ENCODE results near the gene ADGRF5.

Gene ADGRF5

DNA sequence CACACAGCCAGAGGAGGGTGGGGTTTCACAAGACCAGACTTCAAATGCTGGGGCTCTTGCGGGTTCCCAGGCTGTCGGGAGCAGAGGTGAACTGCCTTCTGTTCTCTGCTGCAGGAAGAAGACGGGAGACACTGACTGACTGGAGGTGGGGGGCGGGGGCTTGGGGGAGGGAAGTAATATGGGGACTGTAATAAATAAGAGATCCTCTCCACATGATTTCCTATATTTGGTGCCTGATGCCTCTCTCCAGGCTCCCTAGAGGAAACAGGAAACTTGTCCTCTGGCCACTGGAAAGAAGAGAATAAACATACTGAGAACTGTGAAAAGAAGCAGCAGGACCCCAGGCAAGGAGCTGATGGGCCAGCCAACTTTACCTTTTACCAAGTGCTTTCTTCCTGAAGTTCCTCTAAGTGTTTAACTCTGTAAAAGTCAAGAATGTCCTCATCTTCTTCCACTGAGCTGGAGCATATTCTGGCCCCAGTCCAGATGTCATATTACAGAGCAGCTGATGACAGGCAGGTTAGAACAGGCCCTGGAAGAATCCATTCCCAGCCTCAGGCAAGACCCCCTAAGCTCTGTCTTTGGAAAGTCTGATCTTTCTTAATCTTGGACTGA is 33.2 kb upstream of the ADGRF5 start:
- Histone ChIP-seq H3K4me1 (ENCODE audit: control insufficient read depth, insufficient read depth, low read length) (no peaks in the 10 kb centered on the region; the same call in 1 of the 2 replicates), H3K27ac (ENCODE audit: low read length) (no peak overlapping the region), H3K36me3 (ENCODE audit: control insufficient read depth, insufficient read depth, low read length) (no peaks in the 10 kb centered on the region), H3K4me3 (ENCODE audit: low read length) (no peak overlapping the region), H3K27me3 (ENCODE audit: control insufficient read depth, insufficient read depth, low read length) (no peaks in the 10 kb centered on the region), H3K9me3 (ENCODE audit: control insufficient read depth, insufficient read depth, low read length) (no peaks in the 10 kb centered on the region)
- WGBS (ENCODE audit: insufficient coverage, insufficient read length) = no CpG with 5 or more reads among the region's 4 CpGs
- DNase-seq (ENCODE audit: low read depth, low spot score) = no peak

DNA sequence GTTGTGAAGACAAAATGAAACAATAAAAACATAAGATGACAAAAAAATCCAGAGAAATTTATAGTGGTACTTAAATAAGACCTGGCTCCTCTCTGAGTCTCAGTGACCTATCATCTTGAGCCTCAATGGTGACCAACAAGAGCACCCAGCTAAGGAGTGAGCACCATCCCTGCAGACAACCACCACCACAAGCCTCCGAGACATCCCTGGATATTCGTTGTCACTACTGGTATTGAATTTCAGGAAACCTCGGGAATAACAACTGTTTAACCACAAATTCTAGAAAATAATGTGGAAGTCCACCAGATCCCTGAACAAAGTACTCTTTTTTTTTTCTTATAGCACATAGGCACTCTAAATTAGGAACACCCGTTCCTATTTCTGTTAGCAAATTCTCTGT is 32.2 kb upstream of the ADGRF5 start:
- Histone ChIP-seq H3K4me1 (ENCODE audit: control insufficient read depth, insufficient read depth, low read length) (no peaks in the 10 kb centered on the region; the same call in 1 of the 2 replicates), H3K4me3 (ENCODE audit: low read length) (no peak overlapping the region), H3K27ac (ENCODE audit: low read length) (no peak overlapping the region), H3K9me3 (ENCODE audit: control insufficient read depth, insufficient read depth, low read length) (no peaks in the 10 kb centered on the region), H3K27me3 (ENCODE audit: control insufficient read depth, insufficient read depth, low read length) (no peaks in the 10 kb centered on the region), H3K36me3 (ENCODE audit: control insufficient read depth, insufficient read depth, low read length) (no peaks in the 10 kb centered on the region)
- DNase-seq (ENCODE audit: low read depth, low spot score) = no peak
- no CpG with 5 or more reads among the region's 4 CpGs for WGBS (ENCODE audit: insufficient coverage, insufficient read length)

DNA sequence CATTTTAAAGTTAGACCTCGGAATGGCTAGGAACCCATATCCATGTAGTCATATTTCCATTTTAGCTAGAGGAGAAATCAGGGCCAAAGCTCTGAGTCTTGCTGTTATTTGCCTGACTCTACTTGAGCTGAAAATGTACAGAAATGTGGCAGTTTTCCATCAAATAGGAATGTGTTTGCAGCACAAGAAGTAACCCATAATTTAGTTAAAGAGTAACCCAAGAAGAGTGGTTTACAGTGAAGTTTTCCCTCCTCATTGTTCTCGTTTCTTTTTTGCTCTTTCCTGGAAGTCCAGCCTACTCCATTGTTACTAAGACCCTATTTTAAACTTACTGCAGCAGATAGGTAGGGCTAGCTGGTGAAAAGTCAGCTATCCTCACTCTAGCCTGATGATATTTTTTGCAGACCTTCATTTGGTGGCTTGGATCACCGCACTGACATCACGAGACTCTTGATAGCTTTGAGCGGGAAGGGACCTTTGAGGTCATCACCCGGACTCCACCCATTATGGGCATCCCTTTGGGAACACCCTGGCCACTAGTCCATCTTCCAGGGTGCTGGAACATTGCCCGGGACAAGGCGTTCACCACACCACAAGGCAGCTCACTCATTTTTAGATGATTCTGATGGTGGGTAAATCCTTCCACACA is 28.0 kb upstream of the ADGRF5 start:
- no peak for DNase-seq (ENCODE audit: low read depth, low spot score)
- no peaks in the 10 kb centered on the region for H3K4me1 ChIP-seq (ENCODE audit: control insufficient read depth, insufficient read depth, low read length)
- no peaks in the 10 kb centered on the region for H3K9me3 ChIP-seq (ENCODE audit: control insufficient read depth, insufficient read depth, low read length)
- H3K36me3 ChIP-seq (ENCODE audit: control insufficient read depth, insufficient read depth, low read length) = no peaks in the 10 kb centered on the region
- WGBS (ENCODE audit: insufficient coverage, insufficient read length) = no CpG with 5 or more reads among the region's 8 CpGs
- no peak overlapping the region for H3K4me3 ChIP-seq (ENCODE audit: low read length)
- no peak overlapping the region for H3K27ac ChIP-seq (ENCODE audit: low read length)
- H3K27me3 ChIP-seq (ENCODE audit: control insufficient read depth, insufficient read depth, low read length) = no peaks in the 10 kb centered on the region

DNA sequence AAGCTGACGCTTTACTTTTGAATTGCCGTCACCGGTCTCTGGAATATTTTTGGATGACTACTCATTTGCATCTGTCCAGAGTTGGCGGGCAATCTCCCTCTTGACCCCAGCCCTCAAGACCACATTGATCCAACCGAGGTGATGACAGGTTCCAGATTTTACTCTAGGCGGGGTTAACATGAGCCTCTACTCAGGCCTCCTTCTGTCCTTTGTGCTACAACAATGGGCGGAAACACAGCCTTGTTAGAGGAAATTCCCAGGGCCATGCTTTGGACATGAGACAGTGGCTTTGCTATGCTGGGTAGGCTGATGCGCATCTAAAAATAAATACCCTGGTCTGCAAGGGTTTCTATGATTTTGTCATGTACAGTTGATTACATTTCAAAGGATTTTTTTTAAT is 27.0 kb upstream of the ADGRF5 start:
- DNase-seq (ENCODE audit: low read depth, low spot score) = no peak
- WGBS (ENCODE audit: insufficient coverage, insufficient read length) = no CpG with 5 or more reads among the region's 8 CpGs
- no peaks in the 10 kb centered on the region for H3K4me1 ChIP-seq (ENCODE audit: control insufficient read depth, insufficient read depth, low read length)
- no peaks in the 10 kb centered on the region for H3K27me3 ChIP-seq (ENCODE audit: control insufficient read depth, insufficient read depth, low read length)
- no peaks in the 10 kb centered on the region for H3K36me3 ChIP-seq (ENCODE audit: control insufficient read depth, insufficient read depth, low read length)
- no peak overlapping the region for H3K27ac ChIP-seq (ENCODE audit: low read length)
- no peaks in the 10 kb centered on the region for H3K9me3 ChIP-seq (ENCODE audit: control insufficient read depth, insufficient read depth, low read length)
- no peak overlapping the region for H3K4me3 ChIP-seq (ENCODE audit: low read length)

- WGBS (ENCODE audit: insufficient coverage, insufficient read length) = no CpG with 5 or more reads among the region's 5 CpGs
- no peak overlapping the region for H3K4me3 ChIP-seq (ENCODE audit: low read length)
- H3K4me1 ChIP-seq (ENCODE audit: control insufficient read depth, insufficient read depth, low read length) = no peaks in the 10 kb centered on the region
- DNase-seq (ENCODE audit: low read depth, low spot score) = no peak
- H3K27me3 ChIP-seq (ENCODE audit: control insufficient read depth, insufficient read depth, low read length) = no peaks in the 10 kb centered on the region
- H3K36me3 ChIP-seq (ENCODE audit: control insufficient read depth, insufficient read depth, low read length) = no peaks in the 10 kb centered on the region
- H3K27ac ChIP-seq (ENCODE audit: low read length) = no peak overlapping the region
- H3K9me3 ChIP-seq (ENCODE audit: control insufficient read depth, insufficient read depth, low read length) = no peaks in the 10 kb centered on the region
Observed at GRCh38 chr6:46947497-46947896, 25.8 kb upstream of the ADGRF5 start.

DNA sequence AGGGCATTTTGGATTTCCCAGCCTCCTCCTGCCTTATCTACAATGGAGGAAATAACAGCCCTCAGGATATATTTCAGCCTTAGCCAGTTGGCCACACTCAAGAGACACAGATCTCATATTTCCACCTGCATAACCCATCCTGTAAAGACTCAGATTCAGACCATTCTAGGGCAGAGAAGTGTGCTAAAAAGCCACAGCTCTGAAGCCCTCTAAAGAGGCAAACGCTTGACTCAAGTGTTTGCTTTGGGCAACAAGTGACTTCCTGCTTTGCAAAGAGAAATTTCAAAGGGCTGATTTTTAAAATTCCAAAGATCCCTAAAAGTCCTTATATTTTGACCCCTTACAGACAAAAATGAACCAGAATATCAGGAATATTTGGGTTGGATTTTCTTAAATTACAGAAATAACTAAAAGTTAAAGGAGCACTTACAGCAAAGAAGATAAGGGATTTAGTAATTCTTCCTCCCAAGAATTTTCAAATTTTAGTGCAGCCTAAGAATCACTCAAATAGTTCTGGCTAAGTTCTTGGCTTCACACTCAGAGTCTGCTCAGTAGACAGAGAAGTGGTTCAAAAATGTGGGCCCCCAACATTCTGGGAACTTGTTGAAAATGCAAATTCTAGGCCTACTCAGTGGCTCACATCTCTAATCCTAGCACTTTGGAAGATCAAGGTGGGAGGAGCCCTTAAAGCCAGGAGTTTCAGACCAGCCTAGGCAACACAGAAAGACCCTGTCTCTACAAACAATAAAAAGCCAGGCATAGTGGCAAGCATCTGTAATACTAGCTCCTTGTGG is 18.9 kb upstream of the ADGRF5 start:
- H3K4me3 ChIP-seq (ENCODE audit: low read length) = no peak overlapping the region
- H3K27me3 ChIP-seq (ENCODE audit: control insufficient read depth, insufficient read depth, low read length) = no peaks in the 10 kb centered on the region
- no CpG with 5 or more reads among the region's 1 CpG for WGBS (ENCODE audit: insufficient coverage, insufficient read length)
- H3K27ac ChIP-seq (ENCODE audit: low read length) = no peak overlapping the region
- H3K4me1 ChIP-seq (ENCODE audit: control insufficient read depth, insufficient read depth, low read length) = 0 out of 2 replicates have a peak, but pooled peaks cover 4% of the 10 kb centered on the region
- no peak for DNase-seq (ENCODE audit: low read depth, low spot score)
- no peaks in the 10 kb centered on the region for H3K9me3 ChIP-seq (ENCODE audit: control insufficient read depth, insufficient read depth, low read length)
- no peaks in the 10 kb centered on the region for H3K36me3 ChIP-seq (ENCODE audit: control insufficient read depth, insufficient read depth, low read length)

- Histone ChIP-seq H3K4me1 (ENCODE audit: control insufficient read depth, insufficient read depth, low read length) (0 out of 2 replicates have a peak, but pooled peaks cover 4% of the 10 kb centered on the region), H3K27ac (ENCODE audit: low read length) (no peak overlapping the region), H3K36me3 (ENCODE audit: control insufficient read depth, insufficient read depth, low read length) (no peaks in the 10 kb centered on the region), H3K27me3 (ENCODE audit: control insufficient read depth, insufficient read depth, low read length) (no peaks in the 10 kb centered on the region), H3K9me3 (ENCODE audit: control insufficient read depth, insufficient read depth, low read length) (no peaks in the 10 kb centered on the region), H3K4me3 (ENCODE audit: low read length) (no peak overlapping the region)
- no peak for DNase-seq (ENCODE audit: low read depth, low spot score)
- no CpG with 5 or more reads among the region's 4 CpGs for WGBS (ENCODE audit: insufficient coverage, insufficient read length)
Observed at GRCh38 chr6:46937642-46938041, 15.9 kb upstream of the ADGRF5 start.

DNA sequence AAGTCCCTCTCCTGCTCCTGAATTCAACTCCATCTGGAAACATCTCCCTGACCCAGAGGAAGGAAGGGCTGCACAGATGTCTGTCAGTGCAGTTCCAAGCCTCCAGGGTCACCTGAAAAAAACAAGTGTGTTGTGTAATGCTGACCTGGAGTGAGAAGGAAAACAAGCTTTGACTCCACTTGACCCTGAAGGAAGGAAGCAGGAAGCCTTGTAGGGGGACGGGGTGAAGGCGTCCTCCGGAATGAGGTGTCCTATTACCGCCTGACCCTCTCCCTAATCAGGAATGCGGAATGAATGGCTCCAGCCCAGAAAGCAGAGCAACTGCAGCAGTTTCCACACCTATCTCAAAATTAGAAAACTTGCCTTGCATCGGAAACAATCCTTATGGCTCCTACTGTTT is 13.9 kb upstream of the ADGRF5 start:
- Histone ChIP-seq H3K9me3 (ENCODE audit: control insufficient read depth, insufficient read depth, low read length) (no peaks in the 10 kb centered on the region), H3K4me1 (ENCODE audit: control insufficient read depth, insufficient read depth, low read length) (0 out of 2 replicates have a peak, but pooled peaks cover 4% of the 10 kb centered on the region), H3K27ac (ENCODE audit: low read length) (no peak overlapping the region), H3K27me3 (ENCODE audit: control insufficient read depth, insufficient read depth, low read length) (no peaks in the 10 kb centered on the region), H3K36me3 (ENCODE audit: control insufficient read depth, insufficient read depth, low read length) (no peaks in the 10 kb centered on the region), H3K4me3 (ENCODE audit: low read length) (no peak overlapping the region)
- DNase-seq (ENCODE audit: low read depth, low spot score) = peak; percentile 22
- WGBS (ENCODE audit: insufficient coverage, insufficient read length) = no CpG with 5 or more reads among the region's 6 CpGs

- Histone ChIP-seq H3K27me3 (ENCODE audit: control insufficient read depth, insufficient read depth, low read length) (no peaks in the 10 kb centered on the region), H3K9me3 (ENCODE audit: control insufficient read depth, insufficient read depth, low read length) (no peaks in the 10 kb centered on the region), H3K4me3 (ENCODE audit: low read length) (no peak overlapping the region), H3K36me3 (ENCODE audit: control insufficient read depth, insufficient read depth, low read length) (no peaks in the 10 kb centered on the region), H3K4me1 (ENCODE audit: control insufficient read depth, insufficient read depth, low read length) (0 out of 2 replicates have a peak, but pooled peaks cover 4% of the 10 kb centered on the region), H3K27ac (ENCODE audit: low read length) (no peak overlapping the region)
- no CpG with 5 or more reads among the region's 5 CpGs for WGBS (ENCODE audit: insufficient coverage, insufficient read length)
- no peak for DNase-seq (ENCODE audit: low read depth, low spot score)
Observed at GRCh38 chr6:46933751-46934150, 12.0 kb upstream of the ADGRF5 start.

DNA sequence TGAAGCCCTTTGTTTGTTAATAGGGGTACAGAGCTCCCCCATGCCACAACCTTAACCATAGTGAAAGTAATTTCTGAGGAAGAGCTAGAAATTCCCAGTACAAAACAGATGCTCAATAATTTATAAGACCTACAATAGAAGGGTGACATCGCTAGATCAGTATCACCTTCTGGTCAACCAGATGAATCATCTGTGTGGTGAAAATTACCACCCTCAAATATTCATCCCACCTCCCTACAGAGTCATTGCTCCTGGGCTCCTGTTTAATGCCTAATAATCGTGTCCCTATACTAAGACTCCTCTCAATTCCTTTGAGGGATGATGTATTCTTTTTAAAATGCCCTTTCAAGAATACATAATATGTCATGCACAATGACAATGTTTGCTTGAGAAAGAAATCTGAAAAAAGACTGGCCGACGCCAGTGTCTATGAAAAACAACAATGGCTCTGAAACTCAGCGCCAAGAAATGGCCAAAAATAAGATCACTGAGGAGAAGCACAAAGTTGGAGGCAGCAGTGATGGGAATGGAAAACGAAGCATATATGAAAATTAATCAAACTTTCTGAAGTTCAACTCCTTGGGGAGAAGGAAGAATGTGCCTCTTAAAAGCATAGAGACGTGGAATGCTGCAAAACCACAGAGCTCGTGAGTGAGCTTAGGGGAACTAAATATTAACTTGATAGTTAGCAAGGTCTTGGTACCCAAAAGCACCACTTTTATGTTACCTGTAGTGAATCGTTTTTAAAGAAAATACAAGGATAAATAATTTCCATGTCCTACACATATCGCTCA is 11.0 kb upstream of the ADGRF5 start:
- no CpG with 5 or more reads among the region's 10 CpGs for WGBS (ENCODE audit: insufficient coverage, insufficient read length)

More for the DNA sequence above, 11.0 kb upstream of the ADGRF5 start:
- DNase-seq (ENCODE audit: low read depth, low spot score) = no peak
- Histone ChIP-seq H3K4me1 (ENCODE audit: control insufficient read depth, insufficient read depth, low read length) (0 out of 2 replicates have a peak, but pooled peaks cover 4% of the 10 kb centered on the region), H3K36me3 (ENCODE audit: control insufficient read depth, insufficient read depth, low read length) (no peaks in the 10 kb centered on the region), H3K9me3 (ENCODE audit: control insufficient read depth, insufficient read depth, low read length) (no peaks in the 10 kb centered on the region), H3K4me3 (ENCODE audit: low read length) (no peak overlapping the region), H3K27ac (ENCODE audit: low read length) (no peak overlapping the region), H3K27me3 (ENCODE audit: control insufficient read depth, insufficient read depth, low read length) (no peaks in the 10 kb centered on the region)

All from iPS DF 6.9 (cell line).